Forelimb muscle (tissue), 1 donor: ENCODE data around the gene SS18. TPM values are rescaled to one million over a fixed set of nuclear protein-coding genes. Genes with fewer than 3 reads are reported as not detected.

Experiments used
- DNase-seq: peaks from one replicate; pipeline ENCODE4 v3.0.0-alpha.2; 2013; ENCODE audit warnings: low read depth
- polyA plus RNA-seq: library from polyadenylated mRNA; unstranded; fragments of 120-200 nt; gene quantifications from one replicate; pipeline ENCODE4 v1.2.1, GENCODE V29; 2013; ENCODE audit not compliant: insufficient read length

The SS18 gene
- polyA plus RNA-seq, 1 donor, result 36.4 TPM

DNA sequence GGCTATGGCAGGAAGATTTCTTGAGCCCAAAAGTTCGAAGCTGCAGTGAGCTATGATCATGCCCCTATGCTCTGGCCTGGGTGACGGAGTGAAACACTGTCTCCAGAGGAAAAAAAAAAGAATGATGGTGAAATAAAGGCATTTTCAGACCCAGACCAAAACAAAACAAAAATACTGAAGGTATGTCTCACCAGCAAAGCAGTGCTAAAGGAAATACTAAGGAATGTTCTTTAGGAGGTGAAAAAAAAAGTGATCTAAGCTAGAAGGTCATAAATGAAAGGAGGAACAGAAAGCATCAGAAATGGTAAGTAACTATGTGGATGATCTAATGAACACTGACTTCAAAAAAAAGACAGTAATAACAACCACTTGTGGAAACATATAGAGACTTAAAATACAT, 18.7 kb downstream of the SS18 start:
- no peak for DNase-seq

- DNase-seq, result no peak
Observed at GRCh38 chr18:26071020-26071419, 19.4 kb downstream of the SS18 start.

DNA sequence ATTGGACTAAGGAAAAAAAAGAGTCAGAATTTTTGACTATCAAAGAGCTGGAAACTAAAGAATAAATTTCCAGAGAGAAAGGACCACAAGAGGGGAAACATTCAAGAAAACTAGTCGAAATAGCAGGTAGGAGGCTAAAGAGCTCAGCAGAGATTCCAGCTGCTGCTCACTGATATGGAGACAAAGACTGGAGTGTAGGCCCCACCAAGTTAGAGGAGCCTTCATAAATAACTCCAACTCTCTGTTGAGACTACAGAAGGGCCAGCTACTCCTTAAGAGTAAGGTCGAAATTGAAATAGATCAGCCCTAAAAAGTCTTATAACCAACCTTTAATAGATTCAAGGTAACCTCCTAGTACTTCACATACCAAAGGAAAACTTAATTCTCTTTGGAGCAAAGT, 31.1 kb downstream of the SS18 start:
- no peak for DNase-seq

DNA sequence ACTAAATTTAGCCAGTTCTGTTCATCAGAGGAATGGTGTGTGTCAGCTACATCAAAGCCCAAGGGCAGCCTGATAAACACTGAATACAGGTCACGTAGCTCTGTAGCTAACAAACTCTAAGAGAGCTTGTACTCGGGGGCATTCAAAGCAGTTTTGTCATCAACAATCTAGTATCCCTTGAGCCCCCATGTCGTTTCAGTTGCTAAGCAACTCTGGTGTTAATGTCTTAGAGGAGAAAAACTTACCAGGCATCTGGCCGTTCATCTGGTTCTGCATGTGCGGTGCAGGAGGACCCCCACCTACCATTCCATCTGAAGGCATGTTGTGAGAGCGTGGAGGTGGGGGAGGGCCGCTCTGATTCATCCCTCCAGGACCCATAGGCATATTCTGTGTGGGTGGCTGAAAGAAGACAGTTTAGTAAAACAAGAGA, 33.1 kb downstream of the SS18 start:
- DNase-seq, result no peak

DNA sequence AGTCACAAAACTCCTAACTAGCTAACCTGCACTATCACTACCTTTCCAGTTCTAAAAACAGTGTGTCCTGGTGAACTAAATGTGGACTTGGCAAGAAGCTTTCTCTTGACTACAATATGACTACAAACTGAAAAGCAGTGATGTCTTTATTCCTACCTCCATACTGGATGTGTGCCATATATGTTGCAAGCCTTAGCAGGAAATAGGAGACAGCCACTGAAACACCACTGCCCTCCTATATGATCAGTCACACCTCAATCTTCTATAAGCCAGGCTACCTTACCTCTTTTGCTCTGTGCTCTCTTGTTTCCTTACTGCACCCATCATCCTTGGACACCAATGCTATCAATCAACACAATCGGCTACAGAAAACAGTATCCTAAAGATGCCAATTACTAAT, 34.1 kb downstream of the SS18 start:
- no peak for DNase-seq

DNA sequence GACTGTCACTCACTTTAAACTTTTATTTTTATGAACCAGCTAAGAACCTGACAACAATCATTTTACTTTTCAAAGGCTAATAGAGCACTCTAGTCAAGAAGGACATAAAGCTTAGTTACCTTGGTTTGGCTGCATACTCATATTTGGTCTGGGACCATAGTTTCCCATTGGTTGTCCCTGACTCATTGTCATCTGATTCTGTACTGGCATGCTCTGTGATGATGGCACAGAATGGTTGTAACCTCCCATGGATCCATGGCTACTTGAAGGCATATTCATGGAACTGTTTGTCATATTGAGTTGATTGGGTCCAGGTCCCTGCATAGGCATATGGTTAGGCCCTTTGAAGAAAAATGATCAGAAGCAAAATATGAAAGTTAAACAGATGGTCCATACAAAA, 37.9 kb downstream of the SS18 start:
- DNase-seq, result no peak

DNA sequence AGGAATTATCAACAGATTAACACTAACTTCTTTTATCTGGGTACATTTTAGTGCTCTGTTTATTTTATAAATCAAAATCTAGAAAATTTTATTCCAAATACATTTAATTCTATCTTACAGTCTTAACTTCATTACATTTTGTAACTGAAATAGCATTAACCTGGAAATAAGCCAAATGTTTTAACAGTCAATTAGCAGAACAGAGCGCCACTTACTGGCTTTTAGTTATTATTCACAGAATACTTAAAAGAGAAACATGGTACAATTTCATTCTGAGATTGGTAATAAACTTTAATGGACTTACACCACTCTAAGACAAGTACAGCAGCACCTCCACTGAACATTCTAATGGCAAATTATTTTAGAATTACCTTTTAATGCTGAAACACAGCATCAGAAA, 38.6 kb downstream of the SS18 start:
- DNase-seq, result no peak

DNA sequence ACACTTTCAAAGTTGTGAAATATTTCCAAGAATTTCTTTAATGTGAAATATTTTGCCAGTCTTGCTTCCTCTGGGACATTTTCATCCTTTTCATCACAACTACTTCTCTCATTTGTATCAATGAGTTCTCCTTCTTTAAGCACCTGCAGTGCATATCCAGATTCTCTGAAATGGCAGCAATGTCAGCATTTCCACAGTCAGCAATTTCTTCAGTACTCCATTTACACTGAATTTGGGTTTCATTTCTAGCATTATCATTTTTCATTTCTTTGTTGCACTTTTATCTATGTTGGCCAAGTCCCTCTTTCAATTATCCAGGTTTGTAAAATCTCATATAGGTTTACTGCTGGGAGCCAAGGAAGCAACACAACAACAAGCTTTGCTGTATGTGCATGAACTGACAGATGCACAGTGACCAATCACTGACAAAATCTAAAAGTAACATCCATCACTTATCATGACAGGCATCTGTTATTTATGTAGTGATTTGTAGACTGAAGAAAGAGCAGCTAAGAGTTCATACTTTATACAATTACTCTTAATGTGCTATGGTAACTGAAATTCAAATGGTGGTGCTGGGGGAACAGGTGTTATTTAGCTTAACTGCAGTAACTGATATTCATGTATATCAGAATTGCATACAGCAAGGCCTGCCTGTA, 43.9 kb downstream of the SS18 start:
- DNase-seq, result no peak

- DNase-seq, result no peak
Observed at GRCh38 chr18:26044807-26045206, 45.6 kb downstream of the SS18 start.

GRCh38 chr18:26040051-26040656, 50.3 kb downstream of the SS18 start:
- no peak for DNase-seq

- no peak for DNase-seq
Observed at GRCh38 chr18:26039203-26039602, 51.2 kb downstream of the SS18 start.

DNA sequence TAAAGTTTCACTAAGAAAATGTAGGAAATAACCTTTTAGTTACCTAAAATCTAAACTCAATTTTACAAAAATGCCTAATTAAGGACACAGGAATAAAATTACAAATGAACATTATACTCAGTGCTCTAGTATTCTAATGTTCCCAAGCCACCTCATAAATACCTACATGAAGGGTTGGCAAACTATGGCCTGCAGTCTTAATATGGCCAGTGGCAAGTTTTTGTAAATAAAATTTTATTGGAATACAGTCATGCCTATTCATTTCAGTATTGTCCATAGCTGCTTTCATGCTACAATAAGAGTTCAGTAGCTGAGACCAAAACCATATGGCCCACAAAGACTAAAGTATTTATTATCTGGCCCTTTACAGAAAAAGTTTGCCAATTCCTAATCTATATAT, 53.8 kb downstream of the SS18 start:
- DNase-seq, result no peak

- no peak for DNase-seq
Observed at GRCh38 chr18:26034850-26035497, 55.4 kb downstream of the SS18 start.

DNA sequence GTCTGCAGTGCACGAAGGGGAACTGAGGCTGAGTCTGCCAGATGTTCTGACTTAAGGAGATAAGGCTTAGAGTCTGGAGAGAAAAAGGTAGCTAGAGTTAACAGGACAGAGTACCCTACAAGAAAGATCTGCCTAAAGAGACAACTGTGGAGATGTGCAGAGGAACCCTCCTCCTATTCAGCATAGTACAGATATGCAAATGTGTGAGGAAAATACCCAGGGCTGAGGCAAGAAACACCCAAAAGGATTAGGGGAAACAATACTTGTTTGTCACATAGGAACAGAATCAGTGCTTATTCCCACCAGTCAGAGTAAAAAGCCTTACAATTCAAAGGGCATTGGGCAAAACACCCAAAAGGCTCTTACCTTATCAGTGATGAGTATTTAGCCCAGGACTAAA, 67.8 kb downstream of the SS18 start:
- no peak for DNase-seq

DNA sequence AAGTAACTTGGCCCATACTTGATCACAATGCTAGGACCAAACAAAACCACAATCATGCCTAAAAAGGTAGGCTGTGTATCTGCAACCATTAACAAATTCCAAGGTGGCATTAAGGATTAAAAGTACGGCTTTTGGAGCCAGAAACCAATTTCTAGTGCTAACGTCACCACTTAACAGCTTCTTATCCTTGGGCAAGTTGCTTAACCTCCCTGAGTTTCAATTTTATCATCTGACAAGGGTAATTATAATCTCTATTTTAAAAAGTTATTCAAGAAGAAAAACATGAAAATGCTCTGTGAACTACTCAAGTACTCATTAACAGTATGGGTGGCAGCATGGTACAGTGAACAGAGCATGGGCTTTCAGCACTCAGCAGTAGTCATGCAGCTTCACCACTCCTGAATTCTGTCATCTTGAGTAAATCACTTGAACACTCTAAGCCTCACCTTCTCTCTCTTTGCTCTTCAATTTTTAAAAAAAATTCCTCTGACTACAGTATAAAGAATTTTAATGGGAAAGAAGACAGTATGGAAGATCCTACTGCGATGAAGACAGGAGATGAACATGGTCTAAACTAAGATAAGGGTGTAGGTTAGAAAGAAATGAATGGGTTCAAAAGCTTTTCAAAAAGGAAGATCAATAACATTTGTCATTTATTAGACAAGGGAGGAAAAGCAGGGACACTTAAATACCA, 69.2 kb downstream of the SS18 start:
- no peak for DNase-seq

- DNase-seq, result no peak
Observed at GRCh38 chr18:26017929-26018328, 72.5 kb downstream of the SS18 start.

- DNase-seq, result no peak
Observed at GRCh38 chr18:26014462-26014861, 76.0 kb downstream of the SS18 start.

- no peak for DNase-seq
Observed at GRCh38 chr18:26008619-26009018, 81.8 kb downstream of the SS18 start.

GRCh38 chr18:26008096-26008495, 82.3 kb downstream of the SS18 start:
- no peak for DNase-seq

GRCh38 chr18:26005950-26006349, 84.5 kb downstream of the SS18 start:
- DNase-seq, result no peak

DNA sequence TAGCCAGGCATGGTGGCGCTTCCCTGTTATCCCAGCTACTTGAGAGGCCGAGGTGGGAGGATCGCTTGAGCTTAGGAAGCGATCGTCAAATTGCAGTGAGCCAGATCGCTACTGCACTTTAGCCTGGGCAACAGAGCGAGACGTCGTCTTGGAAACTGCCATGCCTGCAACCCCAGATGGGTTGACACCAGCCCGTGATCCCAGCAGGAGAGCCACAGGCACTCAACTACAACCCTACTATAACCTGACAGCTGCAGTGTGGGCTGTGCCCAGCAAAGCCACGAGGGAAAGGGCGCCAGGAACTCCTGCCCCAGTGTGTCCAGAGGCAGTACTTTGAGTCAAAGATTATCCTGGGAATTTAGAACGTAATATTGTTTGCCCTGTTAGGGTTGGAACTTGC, 85.6 kb downstream of the SS18 start:
- DNase-seq, result no peak

DNA sequence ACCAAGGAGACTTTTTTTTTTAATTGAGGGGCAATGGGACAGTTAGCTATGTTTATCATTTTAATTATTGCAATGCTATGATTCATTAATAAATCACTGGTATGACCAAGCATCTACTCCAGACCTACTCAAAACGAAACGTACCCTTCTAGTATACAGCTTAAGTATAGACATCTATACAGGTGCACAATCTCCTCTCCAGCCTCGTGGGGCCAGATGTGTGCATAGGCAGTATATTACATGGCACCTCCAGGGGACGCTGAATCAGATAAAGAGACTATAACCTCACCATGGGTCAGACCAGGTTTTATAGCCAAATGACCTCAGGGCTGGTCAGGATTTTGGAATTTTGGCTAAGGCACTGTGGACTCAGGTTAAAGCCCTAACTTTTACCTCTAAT, 86.6 kb downstream of the SS18 start:
- no peak for DNase-seq

DNA sequence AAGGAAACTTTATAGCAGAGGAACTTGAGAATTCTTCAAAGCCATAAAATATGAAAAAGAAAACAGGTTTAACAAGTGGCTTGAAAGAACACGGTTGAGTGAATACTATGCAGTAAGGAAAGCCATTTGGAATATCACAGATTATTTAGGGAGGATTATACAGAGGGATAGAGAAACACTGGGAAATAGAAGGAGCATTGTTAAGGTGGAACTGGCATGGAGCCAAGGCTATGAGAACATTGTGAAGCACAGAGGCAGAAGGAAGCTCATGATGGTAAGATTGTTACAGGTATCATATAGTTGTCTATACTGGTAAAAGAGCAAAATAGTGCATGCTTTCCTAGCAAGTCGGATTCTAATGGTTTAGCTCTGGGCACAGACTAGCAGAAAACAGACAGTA, 87.1 kb downstream of the SS18 start:
- no peak for DNase-seq
